ENCODE results near the gene TAS2R5. TPM values are rescaled to one million over a fixed set of nuclear protein-coding genes. Genes with fewer than 3 reads are reported as not detected.

TAS2R5 gene
- polyA plus RNA-seq, 1 donor from 2014 or later: 0.33 TPM

DNA sequence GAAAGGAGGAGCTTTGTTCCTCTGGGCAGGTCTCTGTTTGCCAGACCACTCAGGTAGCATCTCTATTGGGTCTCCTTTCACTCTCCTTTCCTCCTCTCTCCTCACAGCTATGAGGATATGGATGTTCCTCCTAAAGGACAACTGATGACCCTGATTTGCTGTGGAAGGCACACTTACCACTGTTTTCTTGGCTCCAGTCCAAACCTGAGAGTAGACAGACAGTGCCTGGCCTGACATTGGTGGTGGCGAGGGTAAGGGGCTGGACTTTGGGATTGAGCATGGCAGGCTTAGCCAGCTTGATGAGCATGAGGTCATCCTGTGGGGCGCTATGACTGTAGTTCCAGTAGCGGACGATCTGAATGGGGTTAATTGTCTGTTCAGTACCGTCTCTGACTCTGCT is 47.7 kb downstream of the TAS2R5 start:
- no peak overlapping the region for H3K27ac Mint-ChIP-seq
- no peaks in the 10 kb centered on the region for H3K36me3 Mint-ChIP-seq

DNA sequence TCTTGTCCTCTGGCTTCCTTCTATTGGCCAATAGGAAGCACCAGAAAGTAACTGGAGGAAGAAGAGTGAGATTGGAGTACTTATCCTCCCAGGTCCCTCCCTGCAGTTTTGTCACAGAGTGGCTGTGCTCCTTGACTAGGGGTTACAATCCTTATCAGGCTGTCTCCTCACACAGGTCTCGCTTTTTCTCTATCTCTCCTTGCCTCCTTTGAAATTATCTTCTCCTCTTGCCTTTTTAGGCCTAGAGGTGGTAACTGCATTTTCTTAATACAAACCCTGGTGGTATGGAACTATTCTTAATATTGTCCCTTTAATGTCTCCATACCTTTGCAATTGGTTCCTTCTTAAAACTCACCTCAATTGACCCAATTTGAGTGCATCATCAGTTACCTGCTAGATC is 48.6 kb downstream of the TAS2R5 start:
- Mint-ChIP-seq H3K36me3 (no peaks in the 10 kb centered on the region), H3K27me3 (peaks cover 1% of the 10 kb centered on the region), H3K9me3 (no peaks in the 10 kb centered on the region), H3K4me1 (no peaks in the 10 kb centered on the region), H3K4me3 (no peak overlapping the region), H3K27ac (no peak overlapping the region)

More for the DNA sequence above, 47.7 kb downstream of the TAS2R5 start:
- Mint-ChIP-seq H3K4me1 (no peaks in the 10 kb centered on the region), H3K27me3 (peaks cover 1% of the 10 kb centered on the region), H3K4me3 (no peak overlapping the region), H3K9me3 (no peaks in the 10 kb centered on the region)

DNA sequence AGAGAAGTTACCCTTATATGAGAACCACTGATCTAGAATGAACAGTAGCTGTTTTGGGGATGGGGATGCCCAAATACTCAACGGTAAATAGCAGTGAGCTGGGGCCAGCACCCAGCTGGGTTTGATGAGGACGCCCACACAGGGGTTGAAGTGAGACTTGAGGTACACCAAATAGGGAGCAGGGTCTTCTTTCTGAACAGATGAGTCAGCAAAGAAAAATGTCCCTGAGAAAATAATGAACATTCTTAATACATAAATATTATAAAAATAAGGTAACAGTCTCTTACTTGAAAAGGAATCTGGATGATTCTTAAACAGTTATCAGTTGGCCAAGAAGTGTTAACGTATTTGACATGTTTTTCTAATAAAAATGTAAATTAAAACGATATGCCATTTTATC is 49.2 kb downstream of the TAS2R5 start:
- Mint-ChIP-seq H3K27ac (no peak overlapping the region), H3K27me3 (peaks cover 1% of the 10 kb centered on the region), H3K4me1 (no peaks in the 10 kb centered on the region), H3K4me3 (no peak overlapping the region), H3K9me3 (no peaks in the 10 kb centered on the region), H3K36me3 (no peaks in the 10 kb centered on the region)

DNA sequence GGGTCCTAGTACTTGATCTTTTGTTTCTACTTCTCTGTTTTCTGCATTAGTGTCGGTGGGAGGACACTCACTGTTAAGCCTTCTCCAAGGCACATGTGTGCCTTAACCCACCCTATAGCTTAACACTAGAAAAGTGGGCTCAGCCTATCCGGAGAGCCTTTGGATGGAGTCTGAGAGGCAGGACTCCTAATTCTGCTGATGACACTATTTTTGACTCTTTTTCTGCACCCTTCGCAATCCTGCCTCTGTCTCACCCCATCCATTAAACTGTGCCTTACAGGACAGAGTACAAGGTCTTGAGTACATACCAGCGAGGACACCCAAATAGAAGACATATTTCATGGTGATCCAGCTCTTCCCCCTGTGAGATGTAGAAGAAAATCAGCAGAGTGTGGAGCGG is 50.7 kb downstream of the TAS2R5 start:
- no peaks in the 10 kb centered on the region for H3K9me3 Mint-ChIP-seq
- no peaks in the 10 kb centered on the region for H3K36me3 Mint-ChIP-seq
- H3K27ac Mint-ChIP-seq: no peak overlapping the region
- H3K4me1 Mint-ChIP-seq: no peaks in the 10 kb centered on the region
- H3K4me3 Mint-ChIP-seq: no peak overlapping the region
- H3K27me3 Mint-ChIP-seq: peaks cover 1% of the 10 kb centered on the region

Other genes starting within 250 kb of the TAS2R5 start
- 23.1 TPM for gene AGK, start 238.8 kb upstream of the TAS2R5 start, polyA plus RNA-seq
- gene DENND11, start 88.1 kb upstream of the TAS2R5 start, polyA plus RNA-seq: 8.9 TPM
- not detected for gene WEE2, start 81.9 kb upstream of the TAS2R5 start, polyA plus RNA-seq
- gene SSBP1, start 51.9 kb upstream of the TAS2R5 start, polyA plus RNA-seq: 245 TPM
- gene TAS2R3, start 26.1 kb upstream of the TAS2R5 start, polyA plus RNA-seq: not detected
- not detected for gene TAS2R4, start 13.5 kb upstream of the TAS2R5 start, polyA plus RNA-seq
- gene PRSS37, start 51.3 kb downstream of the TAS2R5 start, polyA plus RNA-seq: not detected
- not detected for gene OR9A4, start 126.2 kb downstream of the TAS2R5 start, polyA plus RNA-seq
- not detected for gene CLEC5A, start 156.8 kb downstream of the TAS2R5 start, polyA plus RNA-seq
- gene TAS2R38, start 183.6 kb downstream of the TAS2R5 start, polyA plus RNA-seq: not detected
- not detected for gene MGAM, start 205.7 kb downstream of the TAS2R5 start, polyA plus RNA-seq

All from IgD-negative memory B cell (primary cell).